BLaER1 (cell line): ENCODE results near the gene LRRC45.
"Not testable (repeated sequence)": the region's sequence is repeated elsewhere in the genome, so short reads cannot be mapped to it uniquely, and the experiment has no call there.

Experiments
- H3K27ac ChIP-seq: shearing (Covaris generic); formaldehyde crosslinking; 2 replicates; pipeline ENCODE4 v1.8.1; 2022
- H3K27me3 ChIP-seq: shearing (Covaris generic); formaldehyde crosslinking; 2 replicates; pipeline ENCODE4 v1.8.1; 2022
- H3K36me3 ChIP-seq: shearing (Covaris generic); formaldehyde crosslinking; 2 replicates; pipeline ENCODE4 v1.8.1; 2022
- H3K4me1 ChIP-seq: shearing (Covaris generic); formaldehyde crosslinking; 2 replicates; pipeline ENCODE4 v1.8.1; 2022
- H3K4me2 ChIP-seq: shearing (Covaris generic); formaldehyde crosslinking; 2 replicates; pipeline ENCODE4 v1.8.1; 2022
- H3K4me3 ChIP-seq: shearing (Covaris generic); formaldehyde crosslinking; 2 replicates; pipeline ENCODE4 v1.8.1; 2022
- H3K9ac ChIP-seq: shearing (Covaris generic); formaldehyde crosslinking; 2 replicates; pipeline ENCODE4 v1.8.1; 2022
- H3K9me3 ChIP-seq: shearing (Covaris generic); formaldehyde crosslinking; 2 replicates; pipeline ENCODE4 v1.8.1; 2022
- H4K20me1 ChIP-seq: shearing (Covaris generic); formaldehyde crosslinking; 2 replicates; pipeline ENCODE4 v1.8.1; 2022
- Cebpa-rat ChIP-seq: shearing (Covaris generic); IDR thresholded peaks from 2 replicates; pipeline ENCODE4 v1.8.1; 2022

LRRC45 gene

GRCh38 chr17:82022981-82023446 lies at the start of gene LRRC45:
Gene LRRC45 (plus strand): TSS chr17:82023305. CDS start chr17:82023644, 339 bp downstream.
- Histone ChIP-seq H3K36me3 (peaks cover 44% of the 10 kb centered on the region), H4K20me1 (peaks cover 41% of the 10 kb centered on the region), H3K4me3 (peak within 1 kb of the TSS; percentile 93), H3K27ac (peak within 1 kb of the TSS; percentile 81), H3K4me1 (peaks cover 41% of the 10 kb centered on the region), H3K4me2 (peak within 1 kb of the TSS; percentile 99), H3K9ac (peak within 1 kb of the TSS; percentile 84), H3K9me3 (no peaks in the 10 kb centered on the region), H3K27me3 (no peaks in the 10 kb centered on the region)
- no peak for TF ChIP-seq Cebpa-rat

DNA sequence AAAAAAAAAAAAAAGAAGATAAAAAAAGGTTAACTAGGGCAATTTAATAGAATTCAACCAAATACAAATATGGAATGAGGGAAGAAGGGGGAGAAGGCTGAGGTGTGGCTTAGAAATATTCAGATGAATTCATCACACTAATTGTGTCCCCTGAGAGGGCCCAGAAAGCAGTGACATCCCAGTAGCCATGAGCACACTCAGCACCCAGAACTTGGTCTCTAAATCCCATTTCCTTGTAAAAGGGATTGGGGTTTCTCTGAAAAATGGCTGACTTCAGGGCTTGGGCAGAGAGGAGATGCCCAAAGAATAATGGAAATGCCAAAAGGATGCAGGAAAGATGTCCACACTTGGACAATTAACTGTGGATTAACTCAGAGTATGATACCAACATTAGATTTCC lies 49.7 kb upstream of the LRRC45 start:
- Histone ChIP-seq H3K4me2 (no peak overlapping the region), H3K36me3 (no peaks in the 10 kb centered on the region), H3K4me3 (no peak overlapping the region), H3K9me3 (peaks cover 17% of the 10 kb centered on the region), H3K27ac (no peak overlapping the region), H3K27me3 (peaks cover under 1% of the 10 kb centered on the region), H3K9ac (no peak overlapping the region), H4K20me1 (peaks cover 5% of the 10 kb centered on the region), H3K4me1 (peaks cover 32% of the 10 kb centered on the region)
- TF ChIP-seq Cebpa-rat = no peak

DNA sequence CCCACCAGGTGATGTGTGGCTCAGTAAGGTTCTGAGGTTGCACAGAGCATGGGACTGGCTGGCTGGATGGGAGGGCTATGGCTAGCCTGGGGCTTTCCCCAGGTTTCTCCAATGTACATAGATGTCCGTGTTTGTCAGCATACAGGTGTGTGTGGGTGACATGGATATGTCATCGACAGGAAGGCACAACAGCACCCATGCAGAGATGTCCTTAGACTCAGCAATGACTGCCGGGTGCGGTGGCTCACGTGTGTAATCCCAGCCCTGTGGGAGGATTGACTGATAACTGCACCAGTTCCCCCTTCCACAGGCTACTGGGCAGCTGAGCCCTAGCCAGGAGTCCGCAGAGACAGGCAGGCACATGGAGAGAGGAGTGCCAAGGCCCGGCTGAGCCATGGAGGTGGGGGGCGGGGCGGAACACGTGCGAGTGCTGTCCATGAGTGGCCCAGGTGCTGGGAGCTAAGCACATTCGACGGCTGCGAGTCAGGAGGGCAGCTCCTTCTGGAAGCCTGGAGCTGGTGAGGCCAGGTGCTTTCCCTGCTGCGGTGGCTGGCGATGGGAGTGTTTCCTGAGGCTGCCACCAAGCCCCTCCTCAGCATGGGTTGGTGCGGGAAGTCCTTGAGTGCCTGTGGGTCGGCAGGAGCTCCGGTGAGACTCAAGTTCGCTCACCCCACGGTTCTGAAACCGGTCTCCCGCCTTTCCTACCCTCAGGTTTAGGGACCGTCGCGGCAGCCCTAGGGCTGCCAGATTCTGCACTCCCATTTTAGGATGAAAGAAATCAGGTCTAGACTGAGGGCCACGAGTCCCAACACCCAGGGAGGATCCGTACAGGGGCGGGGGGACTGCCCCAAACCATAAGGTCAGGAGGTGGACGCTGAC lies 46.5 kb upstream of the LRRC45 start:
- Histone ChIP-seq H3K4me3 (peak overlapping the region; percentile 81), H3K36me3 (0 out of 2 replicates have a peak, but pooled peaks cover 4% of the 10 kb centered on the region), H3K4me1 (peaks cover 44% of the 10 kb centered on the region), H3K27ac (peak overlapping the region; percentile 98), H3K4me2 (peak overlapping the region; percentile 99), H3K27me3 (peaks cover 27% of the 10 kb centered on the region), H3K9me3 (peaks cover 17% of the 10 kb centered on the region), H4K20me1 (peaks cover 36% of the 10 kb centered on the region), H3K9ac (peak overlapping the region; percentile 94)
- no peak for TF ChIP-seq Cebpa-rat

DNA sequence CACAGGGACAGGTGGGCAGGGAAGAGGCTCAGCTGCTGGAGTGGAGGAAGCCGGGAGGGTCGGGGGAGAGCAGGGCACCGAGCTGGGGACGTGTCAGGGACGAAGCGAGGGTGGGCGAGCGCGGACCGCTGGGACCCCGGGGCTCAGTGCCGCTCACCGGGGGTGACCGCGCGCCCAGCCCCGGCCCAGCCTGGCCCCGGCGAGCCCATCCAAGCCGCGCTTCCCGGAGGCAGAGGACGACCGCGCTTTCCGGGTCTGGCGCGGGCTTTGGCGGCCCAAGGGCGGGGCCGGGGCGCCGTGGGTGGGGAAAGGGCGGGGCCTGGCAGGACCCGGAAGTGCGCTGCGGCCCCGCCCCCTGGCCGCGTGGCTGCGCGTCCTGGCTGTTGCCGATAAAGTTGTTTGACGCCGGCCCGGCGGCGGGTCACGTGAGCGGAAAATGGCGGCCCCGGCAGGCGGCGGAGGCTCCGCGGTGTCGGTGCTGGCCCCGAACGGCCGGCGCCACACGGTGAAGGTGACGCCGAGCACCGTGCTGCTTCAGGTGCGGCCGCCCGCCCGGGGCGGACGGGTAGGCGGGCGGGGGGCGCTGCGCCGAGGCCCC lies 45.8 kb upstream of the LRRC45 start, which contains the start of gene ASPSCR1:
Gene ASPSCR1 (plus strand): TSS at position 419 of the 598 bp plus-strand sequence. CDS start 18 bp downstream, at position 437.
- peaks cover 43% of the 10 kb centered on the region for H4K20me1 ChIP-seq
- H3K9ac ChIP-seq = peak within 1 kb of the TSS; percentile 94
- H3K9me3 ChIP-seq = peaks cover 17% of the 10 kb centered on the region
- H3K4me2 ChIP-seq = peak within 1 kb of the TSS; percentile 99
- 0 out of 2 replicates have a peak, but pooled peaks cover 4% of the 10 kb centered on the region for H3K36me3 ChIP-seq
- peak within 1 kb of the TSS; percentile 81 for H3K4me3 ChIP-seq
- H3K27ac ChIP-seq = peak within 1 kb of the TSS; percentile 98
- H3K27me3 ChIP-seq = peaks cover 34% of the 10 kb centered on the region
- no peak for TF ChIP-seq Cebpa-rat
- peaks cover 51% of the 10 kb centered on the region for H3K4me1 ChIP-seq

- peak overlapping the region; percentile 99 for H3K4me2 ChIP-seq
- peaks cover 44% of the 10 kb centered on the region for H3K27me3 ChIP-seq
- no peak for TF ChIP-seq Cebpa-rat
- H3K9me3 ChIP-seq = peaks cover 5% of the 10 kb centered on the region
- H3K4me3 ChIP-seq = peak overlapping the region; percentile 81; the same call in 1 of the 2 replicates
- H3K36me3 ChIP-seq = peaks cover 5% of the 10 kb centered on the region; the same call in 1 of the 2 replicates
- H4K20me1 ChIP-seq = peaks cover 55% of the 10 kb centered on the region
- no peak overlapping the region for H3K27ac ChIP-seq
- peaks cover 65% of the 10 kb centered on the region for H3K4me1 ChIP-seq
- no peak overlapping the region for H3K9ac ChIP-seq
Measured at GRCh38 chr17:81978524-81979298, 44.4 kb upstream of the LRRC45 start.

DNA sequence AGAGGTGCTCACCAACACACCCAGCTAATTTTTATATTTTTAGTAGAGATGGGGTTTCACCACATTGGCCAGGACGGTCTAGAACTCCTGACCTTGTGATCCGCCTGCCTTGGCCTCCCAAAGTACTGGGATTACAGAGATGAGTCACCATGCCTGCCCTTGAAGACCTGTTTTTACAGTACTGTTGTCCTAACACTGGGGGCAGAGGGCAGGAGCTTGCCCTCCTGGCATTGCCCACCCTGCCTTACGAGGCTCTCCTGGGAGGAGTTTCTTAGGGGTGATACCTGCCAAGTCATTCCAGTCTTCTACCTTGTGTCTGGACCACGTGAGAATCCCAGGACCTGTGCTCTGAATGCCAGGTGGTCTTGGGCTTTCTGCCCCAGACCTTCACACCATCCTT lies 43.0 kb upstream of the LRRC45 start:
- Histone ChIP-seq H4K20me1 (peaks cover 59% of the 10 kb centered on the region), H3K4me2 (peak overlapping the region; percentile 68), H3K36me3 (peaks cover 19% of the 10 kb centered on the region), H3K4me1 (peaks cover 72% of the 10 kb centered on the region), H3K27ac (no peak overlapping the region), H3K9ac (no peak overlapping the region), H3K9me3 (no peaks in the 10 kb centered on the region), H3K27me3 (peaks cover 44% of the 10 kb centered on the region), H3K4me3 (no peak overlapping the region)
- TF ChIP-seq Cebpa-rat = no peak

GRCh38 chr17:81980707-81981343 lies 42.3 kb upstream of the LRRC45 start:
- Histone ChIP-seq H3K27ac (no peak overlapping the region), H3K4me3 (no peak overlapping the region), H3K4me2 (peak overlapping the region; percentile 68), H3K9ac (no peak overlapping the region), H3K27me3 (peaks cover 44% of the 10 kb centered on the region), H3K4me1 (peaks cover 72% of the 10 kb centered on the region), H3K36me3 (peaks cover 26% of the 10 kb centered on the region), H3K9me3 (no peaks in the 10 kb centered on the region), H4K20me1 (peaks cover 66% of the 10 kb centered on the region)
- TF ChIP-seq Cebpa-rat = no peak

GRCh38 chr17:81981511-81981910 lies 41.6 kb upstream of the LRRC45 start:
- H3K9me3 ChIP-seq, H3K4me3 ChIP-seq, H3K27ac ChIP-seq, H3K9ac ChIP-seq: not testable (repeated sequence)
- peaks cover 66% of the 10 kb centered on the region for H3K4me1 ChIP-seq
- H4K20me1 ChIP-seq = peaks cover 73% of the 10 kb centered on the region
- H3K27me3 ChIP-seq = peaks cover 44% of the 10 kb centered on the region
- peak overlapping the region; percentile 68 for H3K4me2 ChIP-seq
- H3K36me3 ChIP-seq = peaks cover 33% of the 10 kb centered on the region
